GM21381 (cell line): ENCODE data around the gene GRIN3B.

Experiments used
- ATAC-seq: cut with Tn5 transposase; IDR thresholded peaks from one replicate; pipeline ENCODE4 v1.9.1; 2021; ENCODE audit warnings: mild to moderate bottlenecking, moderate library complexity; ENCODE audit not compliant: unreplicated experiment

Gene GRIN3B

DNA sequence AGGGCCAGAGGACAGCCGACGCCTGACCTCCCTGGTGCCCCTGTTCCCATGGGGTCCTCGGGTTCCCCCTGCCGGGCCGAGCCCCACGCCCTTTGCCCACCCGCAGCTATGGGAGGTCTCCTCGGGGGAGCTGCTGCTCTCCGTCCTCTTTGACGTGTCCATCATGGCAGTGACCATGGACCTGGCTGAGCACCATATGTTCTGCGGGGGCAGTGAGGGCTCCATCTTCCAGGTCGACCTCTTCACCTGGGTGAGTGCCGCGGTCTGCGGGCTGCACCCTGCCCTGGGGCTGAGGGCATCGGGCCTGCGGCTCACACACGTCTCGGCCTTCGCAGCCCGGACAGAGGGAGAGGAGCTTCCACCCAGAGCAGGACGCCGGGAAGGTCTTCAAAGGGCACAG, 9.5 kb upstream of the GRIN3B start:
- ATAC-seq: no peak

- no peak for ATAC-seq
Observed at GRCh38 chr19:991174-991931, 8.9 kb upstream of the GRIN3B start.

DNA sequence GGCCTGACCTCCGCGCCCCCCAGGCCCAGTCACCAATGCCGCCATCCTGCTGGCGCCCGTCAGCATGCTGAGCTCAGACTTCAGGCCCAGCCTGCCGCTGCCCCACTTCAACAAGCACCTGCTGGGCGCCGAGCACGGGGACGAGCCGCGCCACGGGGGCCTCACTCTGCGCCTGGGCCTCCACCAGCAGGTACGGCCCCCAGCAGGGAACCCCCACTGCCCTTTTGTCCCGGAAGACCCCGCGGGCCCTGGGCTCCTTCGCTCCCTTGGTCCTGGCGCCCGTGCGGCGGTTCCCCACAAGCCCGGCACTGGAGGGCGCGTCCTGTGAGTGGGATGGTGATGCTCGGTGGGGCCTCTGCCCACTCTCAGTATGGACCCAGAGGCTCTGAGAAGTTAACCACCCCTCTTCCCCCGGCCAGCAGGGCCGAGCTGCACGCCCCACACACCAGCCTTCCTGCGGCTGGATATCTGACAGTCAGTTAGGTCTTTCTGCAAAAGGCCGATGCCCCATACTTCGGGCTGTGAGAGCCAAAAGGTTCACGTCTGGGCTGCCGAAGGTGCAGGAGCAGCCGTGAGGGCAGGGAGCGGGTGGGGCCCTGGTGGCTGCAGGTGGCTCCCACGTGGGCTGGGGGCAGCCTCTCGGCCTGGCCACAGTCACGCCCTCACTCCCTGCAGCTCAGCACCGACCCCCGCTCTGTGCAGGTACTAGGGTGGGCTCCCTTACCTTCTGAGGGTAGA, 8.1 kb upstream of the GRIN3B start:
- no peak for ATAC-seq

DNA sequence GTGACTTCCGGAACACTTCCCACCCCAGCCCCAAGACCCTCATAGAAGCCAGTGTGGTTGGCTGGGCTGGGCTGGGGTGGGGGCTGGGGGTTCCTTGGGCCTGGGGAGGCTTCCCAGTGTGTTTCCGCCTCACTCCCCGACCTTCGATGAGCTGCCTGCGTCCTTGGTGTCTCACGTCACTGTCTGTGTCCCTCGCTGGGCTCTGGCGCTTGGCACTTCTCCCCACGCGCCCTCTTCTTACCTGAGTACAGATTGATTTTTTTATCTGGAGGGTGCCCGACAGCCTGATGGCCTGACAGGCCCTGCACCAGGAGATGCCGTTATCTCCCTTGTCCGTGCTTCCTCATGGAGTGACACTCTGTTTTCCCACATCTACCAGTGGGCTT, 7.6 kb upstream of the GRIN3B start:
- ATAC-seq: no peak

GRCh38 chr19:993361-993830, 6.8 kb upstream of the GRIN3B start:
- ATAC-seq: no peak

GRCh38 chr19:993831-994393, 6.3 kb upstream of the GRIN3B start:
- ATAC-seq: no peak

GRCh38 chr19:994516-994915, 5.7 kb upstream of the GRIN3B start:
- no peak for ATAC-seq

DNA sequence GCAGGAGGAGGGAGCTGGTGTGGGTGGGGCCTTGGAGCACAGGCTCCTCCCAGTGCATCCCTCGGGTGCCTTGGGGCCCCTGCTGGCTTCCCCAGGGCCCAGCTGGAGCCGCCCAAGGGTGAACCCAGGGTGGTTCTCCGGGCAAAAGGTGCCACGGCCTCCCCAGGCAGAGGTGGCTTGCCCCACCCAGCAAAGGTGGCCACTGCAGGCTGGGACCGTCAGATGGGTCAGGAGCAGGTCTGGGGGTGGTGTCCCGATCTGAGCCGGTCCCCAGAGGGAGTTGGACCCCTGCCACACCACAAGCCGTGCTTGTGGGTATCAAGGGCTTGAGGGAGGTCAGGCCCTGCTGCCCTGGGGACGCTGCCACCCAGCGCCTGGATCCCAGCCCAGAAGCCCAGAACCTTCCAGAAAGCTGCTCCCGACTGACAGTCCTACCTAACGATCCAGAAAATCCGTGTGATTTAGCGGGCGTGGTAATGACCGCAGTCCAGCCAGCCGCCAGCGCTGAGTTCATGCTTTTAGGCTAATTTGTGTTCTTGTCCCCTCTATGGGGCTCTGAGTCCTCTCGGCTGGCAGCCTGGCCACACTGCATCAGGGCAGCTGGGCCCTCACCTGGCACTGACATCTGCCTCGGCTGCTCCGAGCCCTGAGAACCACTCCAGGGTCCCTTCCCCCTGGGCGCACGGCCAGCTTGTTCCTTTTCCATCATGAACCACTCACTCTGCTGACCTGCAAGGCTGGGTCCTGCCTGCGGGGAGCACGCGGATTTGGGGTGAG, 5.0 kb upstream of the GRIN3B start:
- ATAC-seq: no peak

DNA sequence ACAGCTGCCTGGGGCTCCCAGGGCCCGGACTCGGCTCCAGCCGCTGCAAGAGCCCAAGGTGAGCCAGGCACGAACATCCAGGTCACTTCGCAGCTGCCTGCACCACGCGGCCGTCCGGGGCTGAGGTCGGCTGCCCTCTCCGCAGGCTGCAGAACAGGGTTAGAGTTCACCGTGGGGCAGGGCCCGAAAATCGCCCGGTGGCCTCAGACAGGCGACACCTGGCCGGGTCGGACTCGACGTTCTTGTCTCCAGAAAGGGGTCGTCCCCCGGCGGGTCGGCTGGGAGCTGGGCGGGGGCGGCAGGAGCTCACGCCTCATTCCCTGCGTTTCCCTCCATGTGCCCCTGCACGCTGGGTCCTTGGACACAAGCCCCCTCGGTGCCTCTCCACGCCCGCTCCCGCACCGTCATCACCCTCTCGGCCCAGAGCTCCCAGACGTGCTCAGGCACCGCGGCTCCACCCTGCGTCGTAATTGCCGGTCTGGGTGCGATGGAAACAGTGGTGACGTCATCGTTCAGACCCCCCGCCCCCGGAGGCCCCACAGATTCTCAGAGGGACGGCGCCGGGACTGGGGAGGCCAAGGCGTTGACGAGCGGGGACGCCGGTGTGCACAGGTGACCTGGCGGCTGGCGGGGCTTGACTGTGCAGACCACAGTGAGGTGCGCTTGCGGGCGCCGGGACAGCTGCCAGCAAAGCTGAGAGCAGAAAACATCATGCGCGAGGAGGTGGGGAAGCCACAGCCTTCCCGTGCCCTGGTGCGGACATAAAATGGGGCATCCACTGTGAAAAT, 4.0 kb upstream of the GRIN3B start:
- no peak for ATAC-seq

DNA sequence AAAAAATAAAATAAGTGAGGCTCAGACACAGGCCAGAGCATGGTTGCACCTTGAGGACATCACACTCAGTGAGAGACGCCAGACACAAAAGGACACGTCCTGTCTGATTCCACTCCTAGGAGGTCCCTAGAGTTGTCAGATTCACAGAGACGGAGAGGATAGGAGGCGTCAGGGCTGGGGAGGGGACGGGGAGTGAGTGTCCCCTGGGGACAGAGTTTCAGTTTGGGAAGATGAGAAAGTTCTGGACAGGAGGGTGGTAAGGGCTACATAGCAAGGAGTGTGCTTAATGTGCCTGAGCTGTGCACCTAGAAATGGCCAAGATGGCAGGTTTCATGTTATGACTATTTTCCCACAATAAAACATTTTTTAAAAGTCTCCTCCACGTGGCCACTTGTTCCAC, 2.2 kb upstream of the GRIN3B start:
- no peak for ATAC-seq

DNA sequence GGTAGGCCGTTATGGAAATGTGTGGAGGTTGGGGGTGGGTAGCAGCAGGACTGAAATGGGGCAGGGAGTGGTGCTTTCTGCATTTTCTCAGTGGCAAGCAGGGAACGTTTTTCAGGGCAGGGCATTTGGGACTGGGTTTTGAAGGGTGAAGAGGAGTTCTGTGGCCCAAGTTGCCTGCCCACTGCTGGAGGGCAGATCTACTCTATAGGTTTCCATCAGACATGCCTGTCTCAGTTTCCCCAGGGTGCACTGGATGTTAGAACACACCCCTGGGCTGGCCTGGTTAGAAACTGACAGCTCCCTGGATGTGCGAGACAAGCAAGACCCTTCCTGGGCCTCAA, 870 bp upstream of the GRIN3B start:
- no peak for ATAC-seq

DNA sequence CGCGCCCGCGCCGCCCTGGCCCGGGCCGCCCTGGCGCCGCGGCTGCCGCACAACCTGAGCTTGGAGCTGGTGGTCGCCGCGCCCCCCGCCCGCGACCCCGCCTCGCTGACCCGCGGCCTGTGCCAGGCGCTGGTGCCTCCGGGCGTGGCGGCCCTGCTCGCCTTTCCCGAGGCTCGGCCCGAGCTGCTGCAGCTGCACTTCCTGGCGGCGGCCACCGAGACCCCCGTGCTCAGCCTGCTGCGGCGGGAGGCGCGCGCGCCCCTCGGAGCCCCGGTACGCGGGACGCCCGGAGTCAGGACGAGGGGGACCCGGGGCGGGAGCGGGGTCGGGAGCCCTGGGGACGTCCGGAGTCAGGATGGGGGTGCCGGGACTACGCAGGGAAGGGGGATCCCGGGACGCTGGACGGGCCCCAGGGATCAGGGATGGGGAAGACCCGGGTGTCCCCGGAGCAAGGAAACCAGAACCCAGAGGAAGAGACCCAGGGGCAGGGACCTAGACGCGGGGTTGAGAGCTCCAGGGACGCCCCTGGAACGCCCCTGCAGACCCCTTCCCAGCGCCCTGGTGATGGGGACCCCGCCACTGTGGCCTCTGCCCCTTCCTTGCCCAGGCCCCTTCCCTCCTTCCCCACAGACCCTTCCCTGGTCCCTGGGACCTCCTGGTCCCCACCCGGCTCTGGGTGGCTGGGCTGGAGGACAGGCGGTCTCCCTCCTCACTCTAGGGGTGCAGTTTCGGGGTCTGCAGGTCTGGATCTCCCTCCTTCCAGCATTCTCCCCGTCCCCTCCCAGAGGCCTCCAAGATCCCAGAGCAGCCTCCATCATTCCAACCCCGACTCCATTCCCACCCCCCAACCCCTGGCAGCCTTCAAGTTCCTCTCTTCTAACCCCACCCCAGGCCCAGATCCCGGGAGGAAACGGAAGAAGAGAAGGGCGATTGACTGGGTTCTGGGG, 645 bp downstream of the GRIN3B start:
- no peak for ATAC-seq

- no peak for ATAC-seq
Observed at GRCh38 chr19:1001538-1002166, 1.4 kb downstream of the GRIN3B start.

- no peak for ATAC-seq
Observed at GRCh38 chr19:1002600-1002999, 2.4 kb downstream of the GRIN3B start.

- ATAC-seq: no peak
Observed at GRCh38 chr19:1003283-1003682, 3.1 kb downstream of the GRIN3B start.

DNA sequence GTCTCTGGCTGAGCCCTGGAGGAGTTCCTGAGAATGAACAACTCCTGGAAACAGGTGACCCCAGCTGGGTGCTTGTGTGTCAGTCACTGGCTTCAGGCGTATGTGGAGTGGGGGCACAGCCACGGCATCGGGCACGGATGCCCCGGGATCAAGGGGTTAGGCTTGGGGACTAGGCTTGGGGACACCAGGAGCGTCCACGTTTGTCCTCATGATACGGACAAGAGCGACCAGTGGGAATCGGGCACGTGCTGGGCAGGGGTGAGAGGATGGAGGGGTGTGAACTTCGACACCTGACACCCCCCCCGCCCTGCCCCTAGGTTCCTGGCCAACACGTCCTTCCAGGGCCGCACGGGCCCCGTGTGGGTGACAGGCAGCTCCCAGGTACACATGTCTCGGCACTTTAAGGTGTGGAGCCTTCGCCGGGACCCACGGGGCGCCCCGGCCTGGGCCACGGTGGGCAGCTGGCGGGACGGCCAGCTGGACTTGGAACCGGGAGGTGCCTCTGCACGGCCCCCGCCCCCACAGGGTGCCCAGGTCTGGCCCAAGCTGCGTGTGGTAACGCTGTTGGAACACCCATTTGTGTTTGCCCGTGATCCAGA, 4.1 kb downstream of the GRIN3B start:
- ATAC-seq: no peak

- no peak for ATAC-seq
Observed at GRCh38 chr19:1004803-1005664, 4.8 kb downstream of the GRIN3B start.
